HG02610 (cell line): ENCODE data around the gene PAN2.
A peak's percentile ranks its signal among the peaks of the same experiment; 100 is the strongest.
"Not testable (repeated sequence)": the region's sequence is repeated elsewhere in the genome, so short reads cannot be mapped to it uniquely, and the experiment has no call there.

Experiments
- ATAC-seq: cut with Tn5 transposase; IDR thresholded peaks from one replicate; pipeline ENCODE4 v1.9.1; 2021; ENCODE audit warnings: mild to moderate bottlenecking, moderate library complexity; ENCODE audit not compliant: unreplicated experiment

PAN2 gene

DNA sequence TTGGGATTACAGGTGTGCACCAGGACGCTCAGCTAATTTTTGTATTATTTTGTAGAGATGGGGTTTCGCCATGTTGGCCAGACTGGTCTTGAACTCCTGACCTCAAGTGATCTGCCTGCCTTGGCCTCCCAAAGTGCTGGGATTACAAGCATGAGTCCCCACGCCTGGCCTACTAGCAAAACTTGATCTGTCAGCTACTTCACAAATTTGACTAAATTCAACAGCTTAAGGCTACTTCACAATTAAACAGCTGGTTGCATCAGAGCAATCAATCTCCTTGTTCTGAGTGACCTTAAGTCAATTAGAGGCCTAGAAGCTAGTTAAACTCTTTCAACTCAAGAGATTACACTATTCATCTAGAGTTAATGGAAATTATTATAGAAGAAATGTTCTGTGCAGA is 54.9 kb downstream of the PAN2 start:
- no peak for ATAC-seq

DNA sequence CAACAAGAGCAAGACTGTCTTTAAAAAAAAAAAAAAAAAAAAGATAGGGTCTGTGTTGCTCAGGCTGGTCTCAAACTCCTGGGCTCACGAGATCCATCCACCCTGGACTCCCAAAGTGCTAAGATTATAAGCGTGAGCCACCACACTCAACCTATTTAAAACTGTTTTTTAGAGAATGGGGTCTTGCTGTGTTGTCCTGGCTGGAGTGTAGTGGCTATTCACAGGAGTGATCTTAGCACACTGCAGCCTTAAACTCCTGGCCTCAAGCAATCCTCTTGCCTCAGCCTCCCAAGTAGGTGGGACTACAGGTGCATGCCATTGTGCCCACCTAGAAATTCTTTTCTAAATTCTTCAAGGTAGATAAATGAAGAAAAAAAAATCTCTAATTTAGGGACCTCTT is 59.5 kb downstream of the PAN2 start:
- no peak for ATAC-seq

DNA sequence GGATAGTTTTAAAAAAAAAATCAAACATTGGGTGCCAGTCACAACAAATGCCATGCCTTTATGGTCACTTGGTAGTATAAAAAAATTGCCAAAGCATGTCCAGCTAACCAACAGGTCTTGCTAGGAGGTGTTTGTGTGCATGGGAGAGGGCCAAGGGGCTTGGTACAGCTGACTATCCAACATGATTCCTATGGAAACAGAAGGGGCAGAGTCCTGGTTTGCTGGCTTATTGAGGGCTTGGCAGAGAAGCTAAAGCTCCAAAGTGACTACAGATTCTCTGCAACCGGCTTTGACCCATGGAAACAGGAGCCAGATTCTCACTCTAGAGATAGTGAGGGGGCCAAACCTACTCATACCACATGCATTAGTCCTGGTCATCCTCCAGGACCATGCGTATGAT is 61.3 kb downstream of the PAN2 start:
- not testable (repeated sequence) for ATAC-seq

DNA sequence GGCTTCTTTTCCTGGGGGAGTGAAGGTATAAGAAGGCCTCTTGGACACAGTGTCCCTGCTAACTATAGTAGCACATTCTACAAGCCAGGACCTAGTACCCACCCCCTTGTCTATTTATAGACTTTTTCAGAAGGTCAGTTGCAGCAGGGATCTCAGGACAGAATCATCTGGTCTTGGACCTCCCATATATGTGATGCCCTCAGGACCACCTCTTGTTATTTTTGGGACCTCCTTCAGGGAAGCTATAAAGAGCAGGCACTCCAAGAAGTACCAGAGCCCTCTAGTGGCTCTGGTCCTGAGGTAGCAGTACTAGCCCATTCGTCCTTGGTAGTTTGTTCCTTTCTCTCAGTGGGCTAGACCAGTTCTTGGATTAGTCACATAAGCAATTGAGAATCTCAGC is 62.8 kb downstream of the PAN2 start:
- no peak for ATAC-seq

- ATAC-seq: no peak
These were observed 66.2 kb downstream of the PAN2 start for GRCh38 chr12:56267443-56268071.

DNA sequence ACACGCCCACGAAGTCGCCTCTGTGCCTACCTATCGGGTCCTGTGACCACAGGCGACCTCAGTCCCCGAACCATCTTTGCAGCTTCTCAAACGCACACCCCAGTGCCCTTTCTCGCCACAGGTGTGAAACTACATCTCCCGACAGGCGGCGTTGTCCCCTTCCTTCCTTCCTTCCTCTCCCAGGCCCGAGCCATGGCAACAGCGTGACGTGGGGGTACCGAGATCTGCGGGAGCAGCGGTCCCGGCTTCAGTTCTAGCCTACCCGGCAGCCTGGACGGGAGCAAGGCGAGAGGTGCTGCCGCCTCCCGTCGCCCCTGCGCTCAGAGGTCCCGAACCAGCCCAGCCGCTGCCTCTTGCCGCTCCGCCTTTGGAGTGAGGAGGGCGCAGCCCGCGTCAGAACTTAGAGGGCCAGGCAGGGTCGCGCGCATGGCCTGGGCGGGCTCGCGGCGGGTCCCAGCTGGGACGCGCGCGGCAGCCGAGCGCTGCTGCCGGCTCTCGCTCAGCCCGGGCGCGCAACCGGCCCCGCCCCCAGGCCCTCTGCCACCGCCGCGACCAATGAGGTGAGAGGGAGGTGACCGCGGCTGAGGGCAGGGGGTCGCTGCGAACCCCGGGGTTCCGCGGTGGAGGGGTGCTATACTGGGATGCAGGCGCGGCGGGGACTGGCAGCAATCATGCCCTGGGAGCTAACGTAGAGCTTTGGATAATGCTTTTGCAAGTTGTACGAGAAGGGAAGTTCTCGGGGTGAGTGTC is 66.9 kb downstream of the PAN2 start, which contains the start of gene COQ10A:
Gene COQ10A (plus strand): TSS at position 250 of the 750 bp plus-strand sequence. CDS start 177 bp downstream, at position 427.
- ATAC-seq: peak; percentile 91
